COLO668 (cell line): ENCODE measurements around the gene FCHSD2.
"Not testable (repeated sequence)": the region's sequence is repeated elsewhere in the genome, so short reads cannot be mapped to it uniquely, and the experiment has no call there.

Experiments
- DNase-seq: peaks from one replicate; lab custom pipeline; 2025; ENCODE audit not compliant: unreplicated experiment; lab: John Stamatoyannopoulos, UW

The FCHSD2 gene

DNA sequence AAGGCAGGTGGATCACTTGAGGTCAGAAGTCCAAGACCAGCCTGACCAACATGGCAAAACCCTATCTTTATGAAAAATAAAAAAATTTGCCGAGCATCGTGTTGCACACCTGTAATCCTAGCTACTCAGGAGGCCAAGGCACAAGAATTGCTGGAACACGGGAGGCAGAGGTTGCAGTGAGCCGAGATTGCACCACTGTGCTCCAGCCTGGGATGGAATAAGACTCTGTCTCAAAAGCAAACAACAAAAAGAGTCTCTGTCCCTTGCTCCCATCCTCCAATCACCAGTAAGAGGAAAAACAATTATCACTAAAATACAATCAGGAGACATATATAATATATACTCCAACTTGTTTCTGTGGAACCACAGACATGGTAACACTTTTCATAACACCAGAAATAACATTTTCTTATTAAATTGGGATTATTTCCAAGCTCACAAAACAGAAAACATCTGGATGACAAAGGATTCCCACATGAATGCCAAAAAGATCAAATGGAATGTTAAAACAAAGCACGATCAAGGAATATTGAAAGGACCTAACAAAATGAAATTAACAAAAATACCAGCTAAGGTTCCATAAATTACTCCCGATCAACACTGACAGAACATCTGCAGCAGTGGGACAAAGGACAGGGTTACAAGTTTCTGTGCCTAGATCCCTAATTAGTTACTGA, 15.2 kb downstream of the FCHSD2 start:
- no peak for DNase-seq

DNA sequence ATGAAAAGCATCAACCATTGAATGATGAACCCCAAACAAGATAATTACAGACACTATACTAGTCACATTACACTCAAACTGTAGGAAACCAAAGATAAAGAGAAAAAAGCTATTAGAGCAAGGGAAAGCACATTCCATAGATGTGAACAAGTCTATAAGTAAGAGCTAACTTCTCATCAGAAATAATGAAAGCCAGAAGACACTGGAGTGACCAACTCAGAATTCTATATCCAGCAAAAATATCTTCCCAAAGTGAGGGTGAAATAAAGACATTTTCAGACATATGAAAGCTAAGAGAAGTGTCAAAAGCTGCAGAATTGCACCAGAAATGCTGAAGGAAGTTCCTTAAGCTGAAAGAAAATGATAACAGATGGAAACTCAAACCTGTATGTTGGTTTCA, 17.3 kb downstream of the FCHSD2 start:
- DNase-seq: no peak

GRCh38 chr11:73123892-73124291, 18.2 kb downstream of the FCHSD2 start:
- not testable (repeated sequence) for DNase-seq

GRCh38 chr11:73121692-73122091, 20.4 kb downstream of the FCHSD2 start:
- no peak for DNase-seq

DNA sequence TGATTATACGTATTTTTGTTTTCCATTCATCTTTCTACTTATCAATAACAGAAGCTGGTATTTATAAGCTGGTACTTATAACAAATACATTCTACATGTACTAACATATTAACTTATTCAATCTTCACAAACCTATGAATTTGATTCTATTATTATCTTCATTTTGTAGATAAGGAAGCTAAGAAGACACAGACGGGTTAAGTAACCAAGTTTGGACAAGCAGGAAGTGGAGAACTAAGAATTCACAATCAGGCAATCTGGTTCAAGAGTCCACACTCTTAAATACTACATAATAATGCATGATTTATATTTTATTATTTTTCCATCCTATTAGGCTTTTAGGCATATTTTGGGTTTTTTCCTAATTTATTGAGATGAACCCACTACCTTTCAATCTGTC, 25.0 kb downstream of the FCHSD2 start:
- DNase-seq: no peak

GRCh38 chr11:73116636-73117035, 25.5 kb downstream of the FCHSD2 start:
- no peak for DNase-seq

DNA sequence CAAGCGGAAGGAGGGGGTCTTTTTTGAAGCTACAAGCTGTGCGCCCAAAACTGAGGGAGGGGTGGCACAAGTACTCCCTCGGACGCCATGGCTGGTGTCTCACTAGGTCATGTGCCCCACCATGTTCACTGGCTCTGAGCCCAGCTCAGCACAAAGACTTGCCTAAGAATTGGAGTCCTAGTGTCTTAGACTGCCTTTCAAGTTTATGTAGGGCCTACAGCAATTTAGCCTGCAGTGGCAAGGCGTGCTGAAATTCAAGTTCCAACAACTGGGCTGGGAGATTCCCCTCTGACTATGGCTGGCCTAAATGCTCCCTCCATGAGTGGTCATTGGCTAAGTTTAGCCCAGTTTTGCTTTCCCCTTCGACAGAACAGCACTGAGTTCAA, 27.3 kb downstream of the FCHSD2 start:
- DNase-seq: no peak

DNA sequence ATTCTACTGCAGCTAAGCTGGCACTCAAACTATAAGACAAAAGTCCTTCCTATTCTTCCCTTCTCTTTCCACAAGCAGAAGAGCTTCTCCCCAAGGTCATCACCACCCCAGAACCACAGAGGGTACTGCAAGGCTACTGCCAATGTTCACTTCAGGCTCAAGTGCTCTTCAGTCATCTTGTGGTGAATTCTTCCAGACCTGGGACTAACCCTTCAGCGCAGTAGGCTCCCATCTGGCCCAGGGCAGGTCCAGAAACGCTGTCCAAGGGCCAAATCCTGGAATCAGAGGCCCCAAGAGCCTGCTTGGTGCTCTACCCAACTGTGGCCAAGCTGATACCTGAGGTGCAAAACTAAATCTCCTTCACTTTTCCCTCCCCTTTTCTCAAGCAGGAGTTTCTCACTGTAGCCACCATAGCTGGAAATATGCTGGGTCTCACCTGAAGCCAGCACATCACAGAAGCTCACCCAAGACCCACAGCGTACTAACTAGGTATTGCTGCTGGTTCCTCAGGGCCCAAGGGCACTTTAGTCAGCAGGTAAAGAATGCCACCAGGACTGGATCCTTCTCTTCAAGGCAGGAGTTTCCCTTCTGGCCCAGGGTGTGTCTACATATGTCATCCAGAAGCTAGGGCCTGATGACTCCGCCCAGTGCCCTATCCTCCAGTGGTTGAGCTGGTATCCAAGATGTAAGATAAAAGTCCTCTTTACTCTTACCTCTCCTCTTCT, 27.8 kb downstream of the FCHSD2 start:
- DNase-seq: no peak

- no peak for DNase-seq
Measured at GRCh38 chr11:73113426-73113825, 28.7 kb downstream of the FCHSD2 start.

DNA sequence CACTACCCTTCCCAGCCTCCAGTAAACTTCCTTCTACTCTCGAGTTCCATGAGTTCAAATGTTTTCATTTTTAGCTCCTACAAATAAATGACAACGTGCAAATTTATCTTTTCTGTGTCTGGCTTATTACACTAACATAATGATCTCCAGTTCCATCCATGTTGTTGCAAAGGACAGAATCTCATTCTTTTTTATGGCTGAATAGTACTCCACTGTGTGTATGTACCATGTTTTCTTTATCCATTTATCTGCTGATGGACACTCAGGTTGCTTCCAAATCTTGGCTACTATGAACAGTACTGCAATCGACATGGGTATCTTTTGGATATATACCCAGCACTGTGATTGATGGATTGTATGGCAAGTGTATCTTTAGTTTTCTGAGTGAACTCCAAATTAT, 34.5 kb downstream of the FCHSD2 start:
- no peak for DNase-seq

GRCh38 chr11:73106347-73106746, 35.8 kb downstream of the FCHSD2 start:
- no peak for DNase-seq

DNA sequence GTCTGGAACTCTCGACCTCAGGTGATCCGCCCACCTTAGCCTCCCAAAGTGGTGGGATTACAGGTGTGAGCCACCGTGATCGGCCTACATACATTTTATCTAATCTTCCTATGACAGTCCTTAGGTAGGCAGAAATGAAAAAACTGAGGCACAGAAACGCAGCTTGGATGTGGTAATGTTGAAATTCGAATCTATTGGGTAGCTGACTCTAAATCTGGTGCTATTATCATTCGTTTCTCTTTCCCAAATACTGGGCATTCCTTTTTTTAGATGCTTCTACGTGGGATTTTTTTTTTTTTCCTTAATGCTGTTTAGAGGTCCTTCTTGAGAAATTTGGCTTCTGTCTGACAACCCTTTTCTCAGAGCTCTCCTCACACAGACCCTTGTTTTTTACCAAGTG, 41.5 kb downstream of the FCHSD2 start:
- DNase-seq: no peak

DNA sequence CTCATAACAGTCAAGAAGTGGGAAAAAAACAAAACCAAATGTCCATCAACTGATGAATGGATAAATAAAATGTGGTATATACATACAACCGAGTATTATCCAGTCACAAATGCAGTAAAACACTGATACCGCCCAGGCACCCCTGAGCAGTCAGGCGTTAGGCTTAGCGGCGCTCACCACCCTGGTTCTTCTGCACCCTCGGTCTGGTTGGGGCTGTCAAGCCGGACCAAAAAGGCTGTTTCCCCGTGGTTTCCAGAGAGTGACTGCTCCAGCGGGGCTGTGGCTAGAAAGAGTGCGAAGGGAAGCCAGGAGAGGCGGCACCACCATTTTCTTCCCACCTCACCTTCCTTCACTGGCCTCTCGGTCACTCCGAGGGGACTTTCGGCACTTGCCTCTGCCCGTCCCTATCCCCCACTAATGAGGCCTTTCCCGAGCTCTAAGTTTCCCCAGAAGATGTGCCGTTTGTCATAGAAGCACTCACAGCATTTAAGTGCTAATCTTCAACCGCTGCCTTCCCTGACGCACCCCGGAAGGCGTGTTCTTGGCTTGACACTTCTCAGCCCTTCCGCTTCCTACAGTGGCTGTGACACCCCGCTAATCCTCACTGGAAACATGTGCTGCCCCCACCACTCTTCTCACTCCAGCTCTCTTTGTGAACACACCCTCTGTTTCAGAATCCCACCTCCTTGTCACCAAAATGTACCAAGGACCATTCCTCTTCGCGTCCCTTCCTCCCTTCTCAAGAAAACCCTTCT, 42.4 kb downstream of the FCHSD2 start:
- no peak for DNase-seq

GRCh38 chr11:73095613-73096012, 46.5 kb downstream of the FCHSD2 start:
- no peak for DNase-seq

GRCh38 chr11:73091521-73092305, 50.4 kb downstream of the FCHSD2 start:
- no peak for DNase-seq

- DNase-seq: no peak
Measured at GRCh38 chr11:73087730-73088129, 54.4 kb downstream of the FCHSD2 start.

GRCh38 chr11:73085189-73085875, 56.8 kb downstream of the FCHSD2 start:
- no peak for DNase-seq

DNA sequence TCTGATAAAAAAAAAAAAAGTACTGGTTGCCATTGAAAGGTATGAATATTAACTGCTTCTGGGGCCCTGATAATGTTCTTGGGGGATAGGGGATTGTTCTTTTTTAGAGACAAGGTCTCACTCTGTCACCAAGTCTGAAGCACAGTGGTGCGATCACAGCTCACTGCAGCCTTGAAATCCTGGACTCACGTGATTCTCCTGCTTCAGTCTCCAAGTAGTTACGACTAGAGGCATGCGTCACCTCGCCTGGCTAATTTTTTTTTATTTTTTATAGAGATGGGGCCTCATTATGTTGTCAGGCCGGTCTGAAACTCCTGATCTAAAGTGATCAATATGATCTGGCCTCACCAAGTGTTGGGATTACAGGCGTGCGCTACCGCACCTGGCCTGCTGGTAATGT, 63.5 kb downstream of the FCHSD2 start:
- no peak for DNase-seq

DNA sequence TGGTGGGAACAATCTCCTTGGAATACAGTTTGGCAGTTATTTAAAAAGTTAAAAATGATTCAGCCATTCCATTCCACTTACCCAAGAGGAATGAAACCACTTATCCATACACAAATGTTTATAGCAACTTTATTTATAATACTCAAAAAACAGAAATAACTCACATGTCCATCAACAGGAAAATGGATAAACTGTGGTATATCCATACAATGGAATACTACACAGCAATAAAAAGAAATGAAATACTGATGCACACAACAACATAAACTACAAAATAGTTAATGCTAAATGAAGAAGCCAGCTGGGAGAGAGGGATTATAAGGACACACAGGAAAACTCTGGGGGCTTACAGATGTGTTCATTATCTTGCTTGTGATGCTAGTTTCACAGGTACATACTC, 64.7 kb downstream of the FCHSD2 start:
- DNase-seq: no peak

- DNase-seq: no peak
Measured at GRCh38 chr11:73074319-73074718, 67.8 kb downstream of the FCHSD2 start.
